ENCODE data around the gene ANO5. TPM values are rescaled to one million over a fixed set of nuclear protein-coding genes. Genes with fewer than 3 reads are reported as not detected.

The ANO5 gene
- total RNA-seq, 1 experiment from 2014 or later, result not detected

DNA sequence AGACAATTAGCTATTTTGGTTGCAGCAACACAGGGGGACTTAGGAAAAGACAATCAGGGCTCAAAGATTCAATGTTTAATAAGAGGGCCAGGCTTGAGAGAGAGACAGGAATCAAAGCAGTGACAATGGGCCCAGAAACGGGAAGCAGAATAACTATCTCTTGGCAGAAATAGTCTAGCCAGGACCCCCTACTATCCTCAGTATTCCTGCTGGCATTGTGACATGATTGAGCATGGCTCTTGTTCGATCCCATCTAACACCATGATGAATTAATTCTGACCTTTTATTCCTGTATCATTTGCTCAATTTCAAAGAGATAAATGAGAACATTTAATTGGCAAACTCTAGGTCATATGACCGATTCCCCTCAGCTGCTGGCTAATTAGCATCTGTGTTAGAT is 12.8 kb upstream of the ANO5 start:
- Histone ChIP-seq H3K79me2 (ENCODE audit: low read length) (no peaks in the 10 kb centered on the region), H3K27me3 (ENCODE audit: low read length) (peaks cover 11% of the 10 kb centered on the region; the same call in 1 of the 2 replicates), H3K27ac (ENCODE audit: low read length) (no peak overlapping the region), H3K4me3 (ENCODE audit: low read length) (no peak overlapping the region), H4K20me1 (ENCODE audit: low read length) (no peaks in the 10 kb centered on the region), H3K4me2 (ENCODE audit: low read length) (no peak overlapping the region), H2AFZ (ENCODE audit: low read length) (no peak overlapping the region), H3F3A (ENCODE audit: low read length, unreplicated experiment) (no peaks in the 10 kb centered on the region), H3K9ac (ENCODE audit: low read length) (no peak overlapping the region), H3K36me3 (ENCODE audit: low read depth, low read length) (no peaks in the 10 kb centered on the region), H3K9me3 (ENCODE audit: low read length) (no peaks in the 10 kb centered on the region), H3K9me2 (replicated peaks; ENCODE audit: low read length) (no peaks in the 10 kb centered on the region), H3K4me1 (ENCODE audit: insufficient read depth, low read length) (no peaks in the 10 kb centered on the region)
- TF ChIP-seq EZH2phosphoT487 (IDR thresholded peaks at IDR 0.05; ENCODE audit: borderline replicate concordance, low read length) (no peak), EZH2 (IDR thresholded peaks at IDR 0.05; ENCODE audit: low read length, unreplicated experiment) (no peak)
- TF ChIP-seq, protein P1, sequence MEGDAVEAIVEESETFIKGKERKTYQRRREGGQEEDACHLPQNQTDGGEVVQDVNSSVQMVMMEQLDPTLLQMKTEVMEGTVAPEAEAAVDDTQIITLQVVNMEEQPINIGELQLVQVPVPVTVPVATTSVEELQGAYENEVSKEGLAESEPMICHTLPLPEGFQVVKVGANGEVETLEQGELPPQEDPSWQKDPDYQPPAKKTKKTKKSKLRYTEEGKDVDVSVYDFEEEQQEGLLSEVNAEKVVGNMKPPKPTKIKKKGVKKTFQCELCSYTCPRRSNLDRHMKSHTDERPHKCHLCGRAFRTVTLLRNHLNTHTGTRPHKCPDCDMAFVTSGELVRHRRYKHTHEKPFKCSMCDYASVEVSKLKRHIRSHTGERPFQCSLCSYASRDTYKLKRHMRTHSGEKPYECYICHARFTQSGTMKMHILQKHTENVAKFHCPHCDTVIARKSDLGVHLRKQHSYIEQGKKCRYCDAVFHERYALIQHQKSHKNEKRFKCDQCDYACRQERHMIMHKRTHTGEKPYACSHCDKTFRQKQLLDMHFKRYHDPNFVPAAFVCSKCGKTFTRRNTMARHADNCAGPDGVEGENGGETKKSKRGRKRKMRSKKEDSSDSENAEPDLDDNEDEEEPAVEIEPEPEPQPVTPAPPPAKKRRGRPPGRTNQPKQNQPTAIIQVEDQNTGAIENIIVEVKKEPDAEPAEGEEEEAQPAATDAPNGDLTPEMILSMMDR (conservative IDR thresholded peaks at IDR 0.05; ENCODE audit: low read depth, low read length), result no peak
- CTCF ChIA-PET, result no interaction called here
- no TSS peak for BruUV-seq (replicated peaks)
- ATAC-seq (no peak), DNase-seq (no peak)
- POLR2A ChIA-PET (ENCODE audit: unreplicated experiment), result no interaction called here
- intact Hi-C loops (cut with micrococcal nuclease), result no loop called here

DNA sequence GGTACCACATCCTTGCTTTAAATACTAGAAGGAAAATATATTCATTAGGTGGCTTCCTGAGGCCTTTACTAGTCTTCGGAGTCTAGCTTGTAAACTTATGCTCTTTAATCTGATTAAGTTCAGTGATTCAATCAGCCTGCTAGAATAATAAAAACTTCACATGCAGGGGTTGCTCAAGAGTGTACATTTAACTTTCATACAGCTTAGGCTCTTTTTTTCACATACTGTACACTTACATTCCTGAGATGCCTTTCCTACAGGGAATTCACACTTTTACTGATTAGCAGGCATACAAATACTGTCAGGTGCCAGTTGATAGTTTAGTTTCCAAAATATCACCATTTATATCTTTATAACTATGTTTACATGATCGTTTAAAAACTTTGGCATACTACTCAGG is 3.2 kb upstream of the ANO5 start:
- H3K9me2 ChIP-seq (replicated peaks; ENCODE audit: low read length), result no peaks in the 10 kb centered on the region
- H3F3A ChIP-seq (ENCODE audit: low read length, unreplicated experiment), result no peaks in the 10 kb centered on the region
- ChIA-PET POLR2A (ENCODE audit: unreplicated experiment) (no interaction called here), CTCF (no interaction called here)
- H3K4me3 ChIP-seq (ENCODE audit: low read length), result no peak overlapping the region
- TF ChIP-seq, protein P1 (conservative IDR thresholded peaks at IDR 0.05; ENCODE audit: low read depth, low read length), result no peak
- TF ChIP-seq EZH2phosphoT487 (IDR thresholded peaks at IDR 0.05; ENCODE audit: borderline replicate concordance, low read length) (no peak), EZH2 (IDR thresholded peaks at IDR 0.05; ENCODE audit: low read length, unreplicated experiment) (no peak)
- no peaks in the 10 kb centered on the region for H3K36me3 ChIP-seq (ENCODE audit: low read depth, low read length)
- peaks cover 17% of the 10 kb centered on the region; the same call in 1 of the 2 replicates for H3K27me3 ChIP-seq (ENCODE audit: low read length)
- no peak overlapping the region for H2AFZ ChIP-seq (ENCODE audit: low read length)
- no peak overlapping the region for H3K9ac ChIP-seq (ENCODE audit: low read length)
- BruUV-seq (replicated peaks), result no TSS peak
- H3K79me2 ChIP-seq (ENCODE audit: low read length), result no peaks in the 10 kb centered on the region
- no peaks in the 10 kb centered on the region for H3K4me1 ChIP-seq (ENCODE audit: insufficient read depth, low read length)
- ATAC-seq (no peak), DNase-seq (no peak)
- no peaks in the 10 kb centered on the region for H4K20me1 ChIP-seq (ENCODE audit: low read length)
- H3K4me2 ChIP-seq (ENCODE audit: low read length), result no peak overlapping the region
- no peak overlapping the region for H3K27ac ChIP-seq (ENCODE audit: low read length)
- intact Hi-C loops (cut with micrococcal nuclease), result no loop called here
- H3K9me3 ChIP-seq (ENCODE audit: low read length), result no peaks in the 10 kb centered on the region

DNA sequence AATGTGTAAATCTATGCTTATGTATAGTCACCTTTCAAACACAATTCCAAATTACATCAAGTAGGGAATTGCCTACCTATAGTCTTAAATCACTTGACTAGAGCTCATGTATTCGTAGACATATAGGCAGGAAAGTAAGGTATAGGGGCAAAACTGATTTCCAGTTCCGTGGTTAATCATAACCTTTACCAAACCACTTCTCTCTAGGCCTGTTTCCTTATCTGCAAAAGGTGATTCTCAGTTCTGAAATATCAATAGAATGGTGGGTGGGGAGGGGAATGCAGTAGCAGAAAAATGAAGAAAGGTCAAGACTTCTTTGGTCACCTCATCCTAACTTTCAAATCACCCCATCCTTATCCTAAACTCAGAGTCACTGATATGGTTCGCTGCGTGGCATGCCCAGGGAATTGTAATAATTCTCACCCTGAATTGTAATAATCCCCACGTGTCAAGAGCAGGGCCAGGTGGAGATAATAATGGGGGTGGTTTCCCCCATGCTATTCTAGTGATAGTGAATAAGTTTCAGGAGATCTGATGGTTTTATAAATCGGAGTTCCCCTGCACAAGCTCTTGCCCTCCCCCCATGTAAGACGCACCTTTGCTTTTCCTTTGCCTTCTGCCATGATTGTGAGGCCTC is 1.9 kb upstream of the ANO5 start:
- H3K9me2 ChIP-seq (replicated peaks; ENCODE audit: low read length), result no peaks in the 10 kb centered on the region
- TF ChIP-seq EZH2phosphoT487 (IDR thresholded peaks at IDR 0.05; ENCODE audit: borderline replicate concordance, low read length) (no peak), EZH2 (IDR thresholded peaks at IDR 0.05; ENCODE audit: low read length, unreplicated experiment) (no peak)
- TF ChIP-seq, protein P1 (conservative IDR thresholded peaks at IDR 0.05; ENCODE audit: low read depth, low read length), result no peak
- no peak overlapping the region for H2AFZ ChIP-seq (ENCODE audit: low read length)
- no peaks in the 10 kb centered on the region for H3K36me3 ChIP-seq (ENCODE audit: low read depth, low read length)
- no peaks in the 10 kb centered on the region for H4K20me1 ChIP-seq (ENCODE audit: low read length)
- no peaks in the 10 kb centered on the region for H3K9me3 ChIP-seq (ENCODE audit: low read length)
- H3K27ac ChIP-seq (ENCODE audit: low read length), result no peak overlapping the region
- peaks cover 17% of the 10 kb centered on the region; the same call in 1 of the 2 replicates for H3K27me3 ChIP-seq (ENCODE audit: low read length)
- no peaks in the 10 kb centered on the region for H3K4me1 ChIP-seq (ENCODE audit: insufficient read depth, low read length)
- ATAC-seq (no peak), DNase-seq (no peak)
- H3K4me2 ChIP-seq (ENCODE audit: low read length), result no peak overlapping the region
- H3K4me3 ChIP-seq (ENCODE audit: low read length), result no peak overlapping the region
- no TSS peak for BruUV-seq (replicated peaks)
- intact Hi-C loops (cut with micrococcal nuclease), result no loop called here
- H3K79me2 ChIP-seq (ENCODE audit: low read length), result no peaks in the 10 kb centered on the region
- no peak overlapping the region for H3K9ac ChIP-seq (ENCODE audit: low read length)
- H3F3A ChIP-seq (ENCODE audit: low read length, unreplicated experiment), result no peaks in the 10 kb centered on the region
- ChIA-PET CTCF (no interaction called here), POLR2A (ENCODE audit: unreplicated experiment) (no interaction called here)

All from PC-3 (cell line).